Activated CD4-positive, CD25-positive, alpha-beta regulatory T cell treated with anti-CD3 and anti-CD28 coated beads, Interleukin-2, amount 50 U/mL, for 72 hours (primary cell): ENCODE results near the gene LINC01488.

Source experiments
- DNase-seq: peaks from one replicate; pipeline ENCODE4 v3.0.0; 2021

LINC01488 gene

DNA sequence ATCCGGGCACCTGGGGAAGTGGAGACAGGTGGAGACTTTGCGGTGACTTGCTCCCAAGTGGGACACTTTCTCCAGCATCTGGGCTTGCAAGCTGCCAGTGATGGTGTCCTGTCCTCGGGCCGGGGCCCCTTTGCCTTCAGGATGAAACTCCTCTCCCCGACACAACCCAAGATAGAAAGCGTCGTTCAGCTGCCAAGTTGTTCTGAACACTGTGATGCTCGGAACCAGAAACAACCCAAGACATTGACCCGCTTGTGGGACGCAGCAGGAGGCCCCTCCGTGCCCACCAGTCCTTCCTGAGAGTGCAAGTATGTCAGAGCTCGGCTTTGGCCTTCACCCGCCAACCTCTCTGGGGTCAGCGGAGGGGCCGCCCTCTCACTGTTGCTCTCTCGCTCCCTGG, 31.3 kb downstream of the LINC01488 start:
- no peak for DNase-seq

DNA sequence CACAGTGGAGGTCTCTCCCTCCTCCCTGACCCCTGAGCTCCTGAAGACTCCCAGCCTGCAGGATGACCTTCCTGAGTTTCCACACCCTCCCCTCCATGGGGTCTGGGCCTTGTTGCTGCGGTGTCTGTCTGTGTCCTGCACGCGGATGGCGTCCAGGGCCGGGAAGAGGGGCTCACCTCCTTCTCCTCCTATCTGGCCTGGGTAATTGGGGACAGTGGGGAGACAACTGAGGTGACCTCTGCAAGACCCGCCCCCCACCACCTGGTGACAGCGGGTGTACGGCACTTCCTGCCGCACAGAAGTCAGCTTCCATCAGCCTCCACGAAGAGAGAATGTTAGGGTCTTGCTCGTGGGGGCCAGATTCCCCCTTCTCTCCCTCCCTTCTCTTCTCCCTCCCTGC, 31.7 kb downstream of the LINC01488 start:
- DNase-seq = no peak

DNA sequence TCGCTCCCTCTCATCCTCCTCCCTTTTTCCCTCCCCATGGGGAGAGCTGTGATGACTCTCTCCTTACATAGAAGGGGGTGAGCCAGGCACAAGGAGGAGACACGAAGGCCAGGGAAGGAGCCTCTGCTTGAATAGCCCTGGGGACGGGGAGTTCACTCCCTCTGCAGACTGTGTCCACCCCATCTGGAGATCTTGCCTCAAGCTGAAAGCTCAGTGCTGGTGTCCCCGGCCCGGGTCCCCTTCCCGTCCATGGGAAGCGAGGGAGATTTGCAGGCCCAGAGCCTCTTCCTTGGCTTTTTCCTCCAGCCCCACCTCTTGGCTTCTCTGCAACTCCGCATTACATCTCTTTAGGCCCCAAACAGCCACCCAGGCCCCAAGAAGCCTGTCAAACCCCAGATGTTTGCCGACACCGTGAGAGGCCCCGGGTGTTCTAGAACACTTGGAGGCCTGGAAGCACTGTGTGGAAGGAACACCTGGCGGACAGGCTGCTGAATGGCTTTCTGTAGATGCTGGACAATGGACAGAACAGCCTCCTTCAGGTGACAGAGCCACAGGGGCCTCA, 32.3 kb downstream of the LINC01488 start:
- DNase-seq = no peak

DNA sequence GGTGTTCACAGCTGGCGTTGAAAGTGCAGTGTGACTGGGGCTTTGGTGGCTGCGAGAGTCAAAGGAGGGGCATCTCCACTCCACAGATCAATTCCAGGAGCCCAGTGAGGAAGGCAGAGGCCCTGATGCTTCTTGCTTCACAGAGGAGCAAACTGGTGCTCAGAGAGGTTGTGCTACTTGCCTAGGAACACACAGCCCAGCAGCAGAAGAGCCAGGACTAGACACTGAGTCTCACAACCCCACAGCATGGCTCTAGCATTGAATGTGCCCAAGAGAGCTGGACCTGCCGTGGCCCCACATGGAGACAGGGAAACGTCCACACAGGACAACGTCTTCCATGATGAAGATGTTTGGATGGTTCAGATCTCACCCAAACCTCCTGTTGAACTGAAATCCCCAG, 33.3 kb downstream of the LINC01488 start:
- DNase-seq = no peak

DNA sequence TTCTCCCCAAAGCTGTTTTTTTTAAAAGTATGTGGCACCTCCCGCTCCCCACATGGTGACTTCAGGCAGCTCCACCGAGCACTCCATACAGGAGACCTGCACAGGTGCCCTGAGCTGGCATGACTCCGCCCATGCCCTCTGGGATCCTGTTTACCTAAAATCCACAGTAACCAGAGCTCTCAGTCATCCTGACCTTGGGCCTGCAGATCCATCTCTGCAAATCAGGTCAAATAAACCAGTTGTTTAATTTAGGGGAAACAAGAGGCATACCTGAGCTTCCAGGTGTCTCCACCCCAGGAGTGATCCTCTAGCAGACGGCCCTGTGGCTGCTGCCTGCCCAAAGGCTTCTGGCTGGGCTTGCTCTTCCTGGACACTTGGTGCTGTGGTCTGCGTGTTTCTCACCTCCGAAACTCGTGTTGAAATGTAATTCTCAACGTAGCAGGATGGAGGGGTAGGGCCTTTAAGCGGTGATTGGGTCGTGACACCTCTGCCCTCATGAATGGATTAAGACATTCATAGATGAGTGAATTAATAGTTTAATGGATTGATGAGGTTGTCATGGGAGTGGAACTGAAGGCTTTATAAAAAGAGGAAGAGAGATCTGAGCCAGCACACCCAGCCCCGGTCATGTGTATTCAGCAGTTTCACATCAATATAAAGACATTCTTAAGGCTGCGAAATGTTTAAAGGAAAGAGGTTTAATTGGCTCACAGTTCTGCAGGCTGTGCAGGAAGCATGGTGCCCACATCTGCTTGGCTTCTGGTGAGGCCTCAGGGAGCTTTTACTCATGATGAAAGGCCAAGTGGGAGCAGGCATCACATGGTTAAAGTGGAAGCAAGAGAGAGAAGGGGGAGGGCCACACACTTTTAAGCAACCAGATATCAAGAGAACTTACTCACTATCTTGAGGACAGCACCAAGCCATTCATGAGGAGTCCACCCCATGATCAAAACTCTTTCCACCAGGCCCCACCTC, 34.1 kb downstream of the LINC01488 start:
- DNase-seq = no peak

DNA sequence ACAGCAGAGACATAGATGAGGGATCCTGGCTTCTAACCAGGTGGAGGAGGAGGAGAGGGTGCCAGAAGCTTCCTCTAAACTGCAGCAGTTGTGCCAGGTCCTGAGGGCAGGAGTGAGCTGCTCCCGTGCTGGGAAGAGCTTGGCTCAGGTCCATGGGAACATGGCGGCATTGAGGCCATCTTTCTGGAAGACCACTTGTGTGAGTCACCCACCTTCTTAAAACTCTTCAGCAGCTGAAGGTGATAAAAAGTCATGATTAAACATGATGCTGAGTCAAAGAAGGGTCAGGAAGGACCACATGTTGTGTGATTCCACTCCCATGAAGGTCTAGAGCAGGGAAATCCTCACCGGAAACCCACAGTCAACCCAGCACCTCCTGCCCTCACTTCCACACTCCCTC, 35.1 kb downstream of the LINC01488 start:
- no peak for DNase-seq

DNA sequence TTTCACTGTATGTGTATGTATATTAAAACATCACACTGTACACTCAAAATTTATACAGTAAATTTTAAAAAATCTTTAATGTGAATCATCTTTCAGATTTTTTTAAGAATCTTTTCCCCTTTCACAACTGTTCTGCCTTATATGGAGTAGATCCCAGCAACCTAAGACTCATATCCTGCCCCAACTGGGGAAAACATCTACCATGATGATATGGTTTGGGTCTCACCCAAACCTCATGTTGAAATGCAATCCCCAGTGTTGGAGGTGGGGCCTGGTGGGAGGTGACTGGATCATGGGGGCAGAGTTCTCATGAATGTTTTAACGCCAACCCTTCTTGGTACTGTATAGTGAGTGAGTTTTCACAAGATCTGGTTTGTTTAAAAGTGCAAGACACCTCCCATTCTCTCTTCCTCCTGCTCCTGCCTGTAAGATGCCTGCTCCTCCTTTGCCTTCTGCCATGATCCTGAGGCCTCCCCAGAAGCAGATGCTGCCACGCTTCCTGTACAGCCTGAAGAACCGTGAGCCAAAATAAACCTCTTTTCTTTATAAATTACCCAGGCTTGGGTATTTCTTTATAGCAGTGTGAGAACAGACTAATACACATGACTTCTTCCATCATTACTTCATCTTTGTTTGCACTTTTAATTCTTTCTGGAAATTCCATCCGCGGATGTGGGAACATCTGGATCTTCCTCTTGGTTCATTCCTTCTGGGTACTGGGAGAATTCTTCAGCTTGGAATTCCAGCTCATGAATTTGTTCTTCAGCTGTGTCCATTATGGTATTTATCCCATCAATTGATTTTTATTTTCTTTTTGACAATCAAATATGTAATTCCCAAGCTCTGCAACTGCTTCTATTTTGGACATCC, 36.9 kb downstream of the LINC01488 start:
- no peak for DNase-seq

DNA sequence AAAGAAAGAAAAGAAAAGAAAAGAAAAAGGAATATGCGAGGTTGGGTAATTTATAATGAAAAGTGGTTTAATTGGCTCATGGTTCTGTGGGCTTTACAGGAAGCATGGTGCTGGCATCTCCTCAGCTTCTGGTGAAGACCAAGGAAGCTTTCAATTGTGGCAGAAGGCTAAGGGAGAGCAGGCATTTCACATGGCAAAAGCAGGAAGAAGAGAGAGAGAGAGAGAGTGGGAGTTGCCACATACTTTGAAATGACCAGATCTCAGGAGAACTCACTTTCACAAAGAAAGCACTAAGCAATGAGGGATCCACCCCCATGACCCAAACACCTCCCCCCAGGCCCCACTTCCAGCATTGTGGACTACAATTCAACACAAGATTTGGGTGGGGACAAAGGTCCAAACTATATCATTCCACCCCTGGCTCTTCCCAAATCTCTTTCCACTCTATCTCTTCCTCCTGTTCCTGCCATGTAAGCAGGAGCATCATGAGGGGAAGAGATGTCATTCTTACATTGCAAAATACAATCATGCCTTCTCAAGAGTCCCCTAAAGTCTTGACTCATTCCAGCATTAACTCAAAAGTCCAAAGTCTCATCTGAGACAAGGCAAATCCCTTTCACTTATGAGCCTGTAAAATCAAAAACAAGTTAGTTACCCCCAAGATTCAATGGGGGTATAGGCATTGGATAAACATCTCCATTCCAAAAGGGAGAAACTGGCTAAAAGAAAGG, 38.9 kb downstream of the LINC01488 start:
- DNase-seq = no peak

DNA sequence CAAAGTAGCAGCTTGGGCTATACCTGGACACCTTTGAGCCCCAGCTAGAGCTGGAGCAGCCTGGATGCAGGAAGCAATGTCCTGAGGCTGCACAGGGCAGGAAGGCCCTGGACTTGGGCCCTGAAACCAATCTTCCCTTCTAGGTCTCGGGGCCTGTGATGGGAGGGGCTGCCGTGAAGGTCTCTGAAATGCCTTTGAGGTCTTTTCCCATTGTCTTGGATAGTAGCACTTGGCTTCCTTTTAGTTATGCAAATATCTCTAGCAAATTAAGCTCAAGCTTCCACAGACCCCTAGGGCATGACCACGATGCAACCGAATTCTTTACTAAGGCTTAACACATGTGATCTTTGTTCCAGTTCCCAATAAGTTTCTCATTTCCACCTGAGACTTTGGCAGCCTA, 40.0 kb downstream of the LINC01488 start:
- DNase-seq = no peak

DNA sequence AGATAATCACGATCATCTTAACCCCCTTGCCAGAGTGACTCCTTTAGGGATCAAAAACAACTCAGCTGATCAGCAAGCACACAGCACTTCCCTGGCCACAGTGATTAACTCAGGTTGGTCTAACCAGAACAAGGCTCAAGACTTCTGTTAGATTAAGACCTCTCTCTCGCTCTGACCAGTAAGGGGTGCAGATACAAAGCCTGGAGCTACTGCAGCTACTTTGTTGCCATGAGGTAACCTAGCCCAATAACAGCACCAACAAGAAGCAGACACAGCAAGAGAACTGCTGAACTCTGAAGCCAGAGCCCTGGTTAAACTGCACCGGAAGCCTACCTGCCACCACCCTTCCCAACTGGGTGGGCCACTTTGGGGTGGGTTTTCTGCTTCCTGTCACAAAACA, 42.0 kb downstream of the LINC01488 start:
- no peak for DNase-seq

DNA sequence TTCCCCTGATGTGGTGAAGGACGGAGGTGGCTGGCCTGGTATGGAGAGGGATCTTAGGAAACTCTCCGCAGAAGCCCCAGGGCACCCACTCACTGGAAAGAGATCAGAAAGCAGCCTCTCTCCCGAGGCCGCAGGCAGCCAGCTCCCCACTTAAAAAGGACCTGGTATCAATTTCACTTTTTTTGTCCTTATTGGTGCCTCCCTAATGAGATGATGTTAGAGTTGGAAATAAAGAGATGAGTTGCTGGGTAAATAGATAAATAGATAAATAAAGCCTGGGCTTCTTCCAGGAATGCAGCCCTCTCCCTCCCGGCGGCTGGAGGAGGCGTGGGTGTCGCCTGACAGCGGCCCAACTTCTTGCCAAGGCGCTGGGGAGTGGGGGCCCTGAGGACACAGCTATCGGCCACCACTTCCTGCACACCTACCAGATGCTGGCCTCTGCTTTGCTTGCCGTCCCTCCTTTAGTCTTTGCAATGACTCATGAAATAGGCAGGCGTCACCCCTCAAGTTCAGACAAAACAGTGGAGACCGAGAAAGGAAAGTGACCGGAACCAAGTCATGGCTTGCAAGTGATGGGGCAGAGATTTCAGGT, 42.9 kb downstream of the LINC01488 start:
- DNase-seq = no peak

DNA sequence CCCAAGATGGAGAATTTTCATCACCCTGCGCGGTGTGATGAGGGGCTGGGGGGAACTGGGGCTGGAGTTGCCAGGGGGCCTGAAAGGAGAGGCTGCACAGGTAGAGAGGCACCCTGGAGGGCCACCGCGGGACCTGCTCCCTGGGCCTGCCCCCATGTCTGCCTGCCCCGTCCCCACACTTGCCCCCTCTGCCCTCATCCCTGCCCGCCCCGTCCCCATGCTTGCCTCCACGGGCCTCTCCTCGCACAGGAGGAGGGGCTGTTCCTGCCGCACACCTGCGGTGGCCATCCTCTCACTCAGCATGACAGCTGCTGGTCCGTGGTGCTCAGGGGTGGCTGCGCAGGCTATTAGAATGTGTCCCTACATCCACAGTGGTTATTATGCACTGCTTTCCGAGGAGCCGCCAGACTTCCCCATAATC, 43.5 kb downstream of the LINC01488 start:
- no peak for DNase-seq

DNA sequence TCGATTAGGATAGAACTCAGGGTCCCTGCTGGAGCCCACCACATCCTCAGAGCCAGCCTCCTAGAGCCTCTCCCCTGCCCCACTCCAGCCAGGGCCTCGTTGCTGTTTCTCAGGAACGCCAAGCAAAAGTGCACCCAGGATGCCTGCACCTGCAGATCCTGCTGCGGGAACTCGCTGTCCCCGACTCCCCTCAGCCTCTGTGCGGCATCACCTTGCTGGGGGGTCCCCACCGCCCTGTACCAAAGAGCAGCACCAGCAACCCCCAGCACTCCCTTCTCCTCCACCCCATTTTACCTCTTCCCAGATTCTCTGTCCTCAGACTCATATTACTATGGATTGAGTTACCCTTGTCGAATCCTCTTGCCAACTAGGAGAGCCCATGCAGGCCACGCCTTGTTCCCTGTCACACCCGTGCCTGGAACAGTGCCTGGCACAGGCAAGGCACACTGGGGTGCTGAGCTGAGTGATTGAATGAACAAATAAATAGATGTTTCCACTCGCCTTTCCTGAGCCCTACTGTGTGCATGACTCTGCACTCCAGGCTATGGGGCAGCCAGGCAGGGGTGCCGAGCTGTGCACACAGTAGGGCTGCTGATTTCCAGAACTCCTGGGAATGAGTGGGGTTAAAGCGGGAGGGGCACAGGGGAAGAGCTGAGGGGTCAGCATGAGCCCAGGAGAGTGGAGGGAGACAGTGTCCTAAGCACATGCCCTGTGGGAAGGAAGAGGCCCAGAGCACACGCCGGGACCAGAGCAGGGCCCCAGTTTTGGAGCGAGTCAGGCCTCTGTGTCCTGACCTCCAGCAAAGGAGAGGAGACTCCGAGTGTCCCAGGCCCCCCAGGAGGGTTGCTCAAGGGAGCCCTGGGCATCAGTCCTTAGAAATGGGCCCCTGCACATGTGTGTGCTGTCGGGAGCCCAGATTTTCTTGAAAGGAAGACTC, 44.3 kb downstream of the LINC01488 start:
- peak; percentile 5 for DNase-seq

DNA sequence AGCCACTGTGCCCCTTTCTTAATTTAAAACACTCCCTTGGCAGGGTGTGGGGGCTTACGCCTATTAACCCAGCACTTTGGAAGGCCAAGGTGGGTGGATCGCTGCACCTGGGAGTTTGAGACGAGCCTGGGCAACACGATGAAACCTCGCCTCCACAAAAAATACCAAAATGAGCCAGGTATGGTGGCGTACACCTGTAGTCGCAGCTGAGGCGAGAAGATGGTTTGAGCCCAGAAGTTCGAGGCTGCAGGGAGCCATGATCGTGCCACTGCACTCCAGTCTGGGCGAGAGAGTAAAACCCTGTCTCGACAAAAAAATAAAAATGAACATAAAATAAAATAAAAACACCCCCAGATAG, 45.0 kb downstream of the LINC01488 start:
- DNase-seq = no peak

DNA sequence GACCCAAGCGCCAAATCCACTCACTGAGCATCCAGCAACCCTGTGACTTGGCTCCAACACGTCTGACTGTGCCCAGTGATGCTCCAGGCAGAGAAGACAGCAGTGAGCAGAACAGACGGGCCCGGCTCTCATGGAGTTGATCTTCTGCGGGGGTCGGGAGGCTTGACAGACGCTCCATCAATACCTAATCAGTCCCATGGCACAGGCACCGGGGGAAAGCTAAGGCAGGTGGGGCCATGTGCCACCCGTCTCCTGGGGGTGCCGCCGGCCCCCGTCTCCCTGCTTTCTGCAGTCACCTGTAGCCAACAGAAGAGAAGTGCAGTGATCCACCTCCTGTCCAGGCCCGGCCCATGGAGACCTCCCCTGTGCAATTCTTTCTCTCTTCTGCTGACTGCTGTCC, 47.5 kb downstream of the LINC01488 start:
- no peak for DNase-seq

DNA sequence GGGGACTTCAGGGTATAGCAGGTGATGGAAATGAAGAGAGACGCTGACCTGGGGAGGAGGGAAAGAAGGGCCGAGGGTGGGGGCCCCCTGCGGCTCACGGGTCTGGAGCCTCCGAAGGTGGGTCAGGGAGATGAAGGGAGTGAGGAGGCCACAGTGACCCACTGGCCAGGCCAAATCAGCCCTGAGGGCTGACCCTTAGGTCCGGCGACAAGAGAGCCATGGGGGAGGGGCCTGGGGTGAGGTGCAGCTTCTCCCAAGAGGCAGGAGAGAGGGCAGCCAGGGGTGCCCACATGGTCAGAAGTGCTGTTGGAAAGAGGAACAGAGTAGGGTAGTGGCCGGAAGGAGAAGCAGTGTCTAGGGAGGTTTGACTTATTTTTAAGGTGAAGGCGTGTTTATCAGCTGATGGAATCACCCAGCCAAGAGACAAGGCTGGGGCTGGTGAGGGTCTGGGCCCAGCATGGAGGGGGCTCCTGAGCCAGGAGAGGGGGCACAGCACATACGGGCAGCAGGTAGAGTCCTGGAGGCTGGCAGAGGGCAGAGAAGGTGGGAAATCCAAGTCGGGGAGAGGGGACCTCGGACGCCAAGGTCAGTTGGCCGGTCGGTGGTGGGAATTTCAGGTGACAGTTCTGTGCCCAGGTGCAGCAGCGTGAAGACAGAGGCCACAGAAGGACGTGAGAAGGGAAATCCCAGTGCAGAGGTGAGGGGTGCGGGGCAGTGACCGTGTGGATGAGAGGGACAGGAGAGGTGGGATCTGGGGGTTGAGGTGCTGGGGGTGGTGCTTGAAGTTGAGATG, 49.0 kb downstream of the LINC01488 start:
- no peak for DNase-seq

DNA sequence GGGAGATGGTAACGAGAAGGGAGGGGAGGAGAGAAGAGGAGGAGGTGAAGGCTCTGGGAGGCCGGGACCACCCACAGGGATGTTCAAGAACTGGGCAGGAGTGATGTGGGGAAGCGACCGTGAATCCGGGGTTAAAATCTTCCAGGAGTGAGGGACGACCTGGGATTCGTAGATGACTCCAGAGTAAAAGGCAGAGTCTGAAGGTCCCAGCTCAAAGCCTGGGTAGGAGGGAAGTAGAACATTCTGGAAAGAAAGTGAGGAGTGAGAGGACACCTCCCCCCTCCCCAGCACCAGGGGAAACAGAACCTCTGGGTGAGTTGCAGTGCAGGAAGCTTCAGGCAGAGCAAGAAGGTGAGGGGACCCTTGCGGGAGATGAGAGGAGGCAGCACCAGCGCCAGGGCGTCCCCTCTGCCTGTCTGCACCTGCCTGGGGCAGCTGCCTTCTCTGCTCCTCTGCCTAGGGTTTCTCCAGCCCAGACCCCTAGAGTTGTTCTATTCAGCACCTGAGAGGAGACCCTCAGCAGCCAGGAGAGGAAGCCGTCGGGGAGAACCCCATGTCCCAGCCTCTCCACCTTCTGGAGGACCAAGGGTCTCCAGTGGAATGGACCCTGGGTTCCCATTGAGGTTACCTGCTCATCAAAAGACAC, 49.7 kb downstream of the LINC01488 start:
- no peak for DNase-seq

DNA sequence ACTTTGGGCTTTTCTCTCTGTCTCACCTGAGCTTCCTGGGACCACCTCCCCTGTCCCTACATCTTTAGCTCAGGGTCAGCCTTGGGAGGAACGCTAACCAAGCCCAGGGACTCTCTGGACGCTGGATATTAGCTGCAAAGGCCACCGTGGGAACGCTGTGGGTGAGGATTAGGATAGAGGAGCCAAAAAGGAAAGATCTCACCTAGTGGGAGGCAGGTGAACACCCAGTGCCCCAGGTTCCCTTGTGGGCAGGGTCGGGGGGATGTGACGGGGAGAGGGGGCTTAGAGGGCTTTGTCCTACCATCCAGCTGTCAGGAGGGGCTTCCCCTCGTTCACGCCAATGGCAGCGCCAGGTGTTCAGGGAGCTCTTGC, 50.2 kb downstream of the LINC01488 start:
- DNase-seq = no peak

DNA sequence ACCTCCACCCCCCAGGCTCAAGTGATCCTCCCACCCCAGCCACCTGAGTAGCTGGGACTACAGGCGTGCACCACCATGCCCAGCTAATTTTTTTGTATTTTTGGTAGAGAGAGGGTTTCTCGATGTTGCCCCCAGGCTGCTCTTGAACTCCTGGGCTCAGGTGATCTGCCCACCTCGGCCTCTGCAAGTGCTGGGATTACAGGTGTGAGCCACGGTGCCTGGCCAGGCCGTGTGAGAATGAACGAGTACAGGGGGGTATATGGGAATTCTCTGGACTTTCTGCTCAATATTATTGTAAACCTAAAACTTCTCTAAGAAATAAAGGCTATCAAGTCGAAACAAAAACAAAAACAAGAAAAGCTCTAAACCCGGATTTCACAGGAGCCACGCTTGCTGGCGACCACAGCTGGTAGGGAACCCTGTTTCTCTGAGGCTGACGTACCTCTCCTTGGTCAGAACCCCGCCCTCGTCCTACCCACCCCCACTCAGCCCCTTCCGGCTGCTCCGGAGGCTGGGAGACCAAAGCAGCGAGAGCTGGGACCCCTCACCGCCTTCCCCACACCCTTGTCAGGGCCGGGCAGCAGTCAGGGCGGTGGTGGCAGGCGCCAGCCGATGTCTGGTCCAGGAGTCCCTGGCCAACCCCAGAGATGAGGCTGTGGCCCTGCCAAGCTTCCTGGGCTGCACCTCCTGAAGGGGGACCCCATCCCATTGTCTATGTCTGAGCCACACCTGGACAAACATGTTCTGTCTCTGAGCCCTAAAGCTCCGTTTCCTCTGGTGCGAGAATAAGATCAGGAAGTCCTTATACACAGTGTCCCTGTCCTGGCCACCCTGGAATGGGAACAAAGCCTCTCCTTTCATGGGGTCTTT, 52.1 kb downstream of the LINC01488 start:
- no peak for DNase-seq
